Peyer's patch (tissue), 4 donors: Measurements from ENCODE around the gene UBAC2. TPM values are rescaled to one million over a fixed set of nuclear protein-coding genes. Genes with fewer than 3 reads are reported as not detected.

Experiments
- DNase-seq, 3 donors: peaks; one replicate each; pipeline ENCODE4 v3.0.0-alpha.2; 2017 to 2019
- H3K27ac ChIP-seq, 4 donors: fragments of 200-600 bp; sonication (generic); one replicate each; pipeline ENCODE4 v1.5.1; 2016 to 2019
- H3K27me3 ChIP-seq, 2 donors: fragments of 200-600 bp; sonication (generic); one replicate each; pipeline ENCODE4 v1.5.1; 2019
- H3K36me3 ChIP-seq, 3 donors: fragments of 200-600 bp; sonication (generic); one replicate each; pipeline ENCODE4 v1.5.1; 2016 to 2019
- H3K4me1 ChIP-seq, 4 donors: fragments of 200-600 bp; sonication (generic); one replicate each; pipeline ENCODE4 v1.5.1; 2016 to 2019
- H3K4me3 ChIP-seq, 4 donors: fragments of 200-600 bp; sonication (generic); 1 replicate in 3 of 4; 2 replicates in 1 of 4; pipeline ENCODE4 v1.5.1; 2016 to 2019; ENCODE audit warnings: mild to moderate bottlenecking in 1 of 4
- H3K9me3 ChIP-seq, 4 donors: fragments of 200-600 bp; sonication (generic); one replicate each; pipeline ENCODE4 v1.5.1; 2016 to 2019; ENCODE audit warnings: mild to moderate bottlenecking in 1 of 4
- CTCF ChIP-seq, 6 experiments: fragments of 450-650 bp in 4 of 6; fragments of 200-600 bp in 2 of 6; sonication (generic) in 1 of 6; IDR thresholded peaks; one replicate each; pipeline ENCODE4 v1.5.1; 2017 to 2019; ENCODE audit warnings: antibody characterized with exemption in 6 of 6, mild to moderate bottlenecking in 3 of 6, moderate library complexity in 1 of 6
- POLR2A ChIP-seq, 2 donors: fragments of 450-650 bp; IDR thresholded peaks; one replicate each; pipeline ENCODE4 v1.5.1; 2017; ENCODE audit warnings: antibody characterized with exemption in 2 of 2, mild to moderate bottlenecking in 2 of 2, moderate library complexity in 2 of 2
- total RNA-seq, 4 donors: library from RNA; depleted of rRNA; stranded (reverse); fragments of >200 nt; gene quantifications; one replicate each; pipeline ENCODE4 v1.1.0, GENCODE V29; 2016

Gene UBAC2
- total RNA-seq, 4 donors from 2014 or later, result 38.8 to 67.8 (median 63.4) TPM

GRCh38 chr13:99257291-99257690 lies 56.6 kb downstream of the UBAC2 start:
- Histone ChIP-seq H3K4me1 (peaks cover 0 to 5% (median 2%) of the 10 kb centered on the region in 4 donors), H3K36me3 (peaks cover 0 to 12% (median 0%) of the 10 kb centered on the region in 3 donors), H3K4me3 (peak overlapping the region in 3 of 4 donors; percentile 17 to 36 (median 30)), H3K27me3 (no peaks in the 10 kb centered on the region), H3K9me3 (no peaks in the 10 kb centered on the region), H3K27ac (peak overlapping the region in 2 of 4 donors; percentile 77 to 78)
- TF ChIP-seq CTCF (IDR thresholded peaks at IDR 0.05) (no peak), POLR2A (IDR thresholded peaks at IDR 0.05) (no peak)
- DNase-seq, result no peak

- peak within 1 kb of the TSS in 3 of 4 donors; percentile 17 to 36 (median 30) for H3K4me3 ChIP-seq
- peak within 1 kb of the TSS; percentile 43 to 78 (median 68) for H3K27ac ChIP-seq
- H3K4me1 ChIP-seq, result peaks cover 0 to 5% (median 2%) of the 10 kb centered on the region in 4 donors
- H3K9me3 ChIP-seq, result no peaks in the 10 kb centered on the region
- peak in 2 of 3 donors; percentile 52 to 71 for DNase-seq
- no peaks in the 10 kb centered on the region for H3K27me3 ChIP-seq
- H3K36me3 ChIP-seq, result peaks cover 0 to 12% (median 0%) of the 10 kb centered on the region in 3 donors
- TF ChIP-seq CTCF (IDR thresholded peaks at IDR 0.05), result no peak
- peak; percentile 37 to 52 for TF ChIP-seq POLR2A (IDR thresholded peaks at IDR 0.05)
Observed at GRCh38 chr13:99258210-99258860, 57.7 kb downstream of the UBAC2 start, which contains the start of gene GPR18. Gene GPR18 (minus strand): TSS chr13:99258379. CDS start chr13:99255872, 2,507 bp downstream.

DNA sequence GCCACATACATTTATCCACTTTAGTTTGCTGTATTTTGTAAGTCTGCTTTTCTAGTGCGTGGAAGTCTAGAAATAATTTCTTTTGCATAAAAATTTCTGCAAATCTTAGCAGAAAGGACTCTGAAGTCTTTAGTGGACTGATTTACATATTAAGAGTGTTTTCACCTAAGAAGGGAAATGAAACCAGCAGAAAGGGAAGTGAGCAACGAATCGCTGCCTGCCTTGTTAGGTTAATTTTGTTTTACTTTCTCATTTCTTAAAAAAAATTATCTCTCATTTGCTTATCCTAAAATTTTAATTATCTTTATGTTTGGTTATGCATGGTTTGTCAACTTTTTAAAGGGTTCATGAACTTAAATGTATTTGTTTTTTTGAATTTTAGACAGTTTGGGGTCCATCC lies 58.3 kb downstream of the UBAC2 start:
- Histone ChIP-seq H3K36me3 (peaks cover 0 to 12% (median 0%) of the 10 kb centered on the region in 3 donors), H3K27ac (peak overlapping the region in 3 of 4 donors; percentile 42 to 78 (median 77)), H3K9me3 (no peaks in the 10 kb centered on the region), H3K27me3 (no peaks in the 10 kb centered on the region), H3K4me3 (no peak overlapping the region), H3K4me1 (peaks cover 0 to 10% (median 2%) of the 10 kb centered on the region in 4 donors)
- DNase-seq, result no peak
- TF ChIP-seq CTCF (IDR thresholded peaks at IDR 0.05), result no peak
- no peak for TF ChIP-seq POLR2A (IDR thresholded peaks at IDR 0.05)

DNA sequence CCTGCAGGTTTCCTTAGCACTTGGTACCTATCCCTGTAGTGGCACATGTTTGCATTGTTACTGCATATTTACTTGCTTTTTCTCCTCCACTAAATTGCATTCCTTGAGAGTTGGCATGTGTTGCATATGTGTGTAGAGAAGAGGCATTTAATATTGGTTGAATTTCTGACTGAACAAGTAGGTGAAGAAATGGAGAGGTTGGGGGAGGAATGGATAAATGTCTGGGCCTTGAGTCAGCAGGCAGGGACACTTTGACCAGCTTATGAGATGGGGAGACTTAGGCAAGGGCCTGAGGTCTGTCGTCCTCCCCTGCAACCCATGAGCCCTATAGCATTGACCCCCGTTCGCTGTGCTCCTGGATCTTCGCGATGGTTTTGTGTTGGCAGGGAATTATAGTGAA lies 59.6 kb downstream of the UBAC2 start:
- peak overlapping the region in 1 of 4 donors; percentile 78 for H3K27ac ChIP-seq
- H3K4me3 ChIP-seq, result no peak overlapping the region
- H3K9me3 ChIP-seq, result no peaks in the 10 kb centered on the region
- H3K27me3 ChIP-seq, result no peaks in the 10 kb centered on the region
- peaks cover 0 to 15% (median 2%) of the 10 kb centered on the region in 4 donors for H3K4me1 ChIP-seq
- no peak for DNase-seq
- no peak for TF ChIP-seq POLR2A (IDR thresholded peaks at IDR 0.05)
- no peak for TF ChIP-seq CTCF (IDR thresholded peaks at IDR 0.05)
- peaks cover 0 to 3% (median 0%) of the 10 kb centered on the region in 3 donors for H3K36me3 ChIP-seq

DNA sequence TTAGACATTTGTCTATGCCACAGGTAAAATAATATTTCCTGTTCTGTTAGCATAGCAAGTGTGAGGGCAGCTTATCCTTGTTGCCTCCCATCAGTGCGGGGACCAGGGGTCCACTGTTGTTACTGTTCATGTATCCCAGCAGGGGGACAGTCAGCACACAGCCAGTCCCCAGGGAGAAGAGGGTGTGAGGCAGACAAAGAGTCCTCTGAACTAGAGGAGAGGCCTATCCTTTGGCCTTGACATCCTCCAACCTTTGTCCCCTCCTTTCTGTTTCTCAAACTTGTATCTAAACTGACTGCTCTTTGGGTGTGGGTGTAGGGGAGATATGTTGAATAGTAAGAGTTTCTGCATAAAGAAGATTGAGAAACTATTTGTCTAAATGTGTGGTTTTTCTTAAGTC lies 60.4 kb downstream of the UBAC2 start:
- H3K36me3 ChIP-seq, result no peaks in the 10 kb centered on the region
- H3K4me1 ChIP-seq, result peaks cover 0 to 20% (median 2%) of the 10 kb centered on the region in 4 donors
- no peak overlapping the region for H3K27ac ChIP-seq
- H3K27me3 ChIP-seq, result no peaks in the 10 kb centered on the region
- no peak for DNase-seq
- no peak overlapping the region for H3K4me3 ChIP-seq
- TF ChIP-seq POLR2A (IDR thresholded peaks at IDR 0.05) (no peak), CTCF (IDR thresholded peaks at IDR 0.05) (no peak)
- H3K9me3 ChIP-seq, result no peaks in the 10 kb centered on the region
